Skin epidermis (tissue), 12 donors: ENCODE results near the gene EIF3M.
"Not testable (repeated sequence)": the region's sequence is repeated elsewhere in the genome, so short reads cannot be mapped to it uniquely, and the experiment has no call there.

ENCODE experiments used
- H3K27ac ChIP-seq, 21 experiments: fragments of 200-600 bp; sonication (generic) in 11 of 21; one replicate each; pipeline ENCODE4 v1.5.0; 2020; ENCODE audit warnings: mild to moderate bottlenecking in 3 of 21, inconsistent platforms in 2 of 21, moderate library complexity in 2 of 21
- H3K4me3 ChIP-seq, 7 experiments: fragments of 200-600 bp; sonication (generic) in 2 of 7; one replicate each; pipeline ENCODE4 v1.5.0; 2020; ENCODE audit warnings: inconsistent platforms in 2 of 7, mild to moderate bottlenecking in 2 of 7, moderate library complexity in 1 of 7

EIF3M gene

GRCh38 chr11:32586576-32587190 is 3.1 kb downstream of the EIF3M start:
- Histone ChIP-seq H3K27ac (no peak overlapping the region), H3K4me3 (no peak overlapping the region)

- Histone ChIP-seq H3K27ac (no peak overlapping the region), H3K4me3 (no peak overlapping the region)
Observed at GRCh38 chr11:32594272-32594671, 10.6 kb downstream of the EIF3M start.

GRCh38 chr11:32596114-32596513 is 12.5 kb downstream of the EIF3M start:
- H3K27ac ChIP-seq, H3K4me3 ChIP-seq: not testable (repeated sequence)

GRCh38 chr11:32597921-32598320 is 14.3 kb downstream of the EIF3M start:
- H3K4me3 ChIP-seq, result no peak overlapping the region

GRCh38 chr11:32602657-32603415 is 19.2 kb downstream of the EIF3M start:
- Histone ChIP-seq H3K4me3 (no peak overlapping the region), H3K27ac (peak overlapping the region in 2 of 21 experiments; percentile 5 to 23)

More at GRCh38 chr11:32597921-32598320, 14.3 kb downstream of the EIF3M start:
- H3K27ac ChIP-seq, result no peak overlapping the region

GRCh38 chr11:32606220-32606619 is 22.6 kb downstream of the EIF3M start:
- Histone ChIP-seq H3K27ac (no peak overlapping the region), H3K4me3 (no peak overlapping the region)

- not testable (repeated sequence) for H3K27ac ChIP-seq, H3K4me3 ChIP-seq
Observed at GRCh38 chr11:32608826-32609225, 25.2 kb downstream of the EIF3M start.

- Histone ChIP-seq H3K27ac (no peak overlapping the region), H3K4me3 (no peak overlapping the region)
Observed at GRCh38 chr11:32610797-32611352, 27.2 kb downstream of the EIF3M start.

- Histone ChIP-seq H3K4me3 (no peak overlapping the region), H3K27ac (no peak overlapping the region)
Observed at GRCh38 chr11:32613500-32614151, 30.0 kb downstream of the EIF3M start.

GRCh38 chr11:32615422-32615821 is 31.8 kb downstream of the EIF3M start:
- H3K27ac ChIP-seq, result no peak overlapping the region

GRCh38 chr11:32616903-32617302 is 33.3 kb downstream of the EIF3M start:
- H3K4me3 ChIP-seq, result no peak overlapping the region

More at GRCh38 chr11:32615422-32615821, 31.8 kb downstream of the EIF3M start:
- no peak overlapping the region for H3K4me3 ChIP-seq

GRCh38 chr11:32630844-32631243 is 47.2 kb downstream of the EIF3M start:
- Histone ChIP-seq H3K4me3 (no peak overlapping the region), H3K27ac (no peak overlapping the region)

More at GRCh38 chr11:32616903-32617302, 33.3 kb downstream of the EIF3M start:
- H3K27ac ChIP-seq, result no peak overlapping the region

- Histone ChIP-seq H3K27ac (no peak overlapping the region), H3K4me3 (no peak overlapping the region)
Observed at GRCh38 chr11:32635819-32636218, 52.2 kb downstream of the EIF3M start.

GRCh38 chr11:32641361-32641760 is 57.7 kb downstream of the EIF3M start:
- no peak overlapping the region for H3K4me3 ChIP-seq
- H3K27ac ChIP-seq, result no peak overlapping the region

- no peak overlapping the region for H3K27ac ChIP-seq
- no peak overlapping the region for H3K4me3 ChIP-seq
Observed at GRCh38 chr11:32643526-32643925, 59.9 kb downstream of the EIF3M start.
